Kidney epithelial cell (primary cell): Measurements from ENCODE around the gene ATP8A2. TPM values are rescaled to one million over a fixed set of nuclear protein-coding genes. Genes with fewer than 3 reads are reported as not detected.
"Not testable (repeated sequence)": the region's sequence is repeated elsewhere in the genome, so short reads cannot be mapped to it uniquely, and the experiment has no call there.

Source experiments
- DNase-seq: peaks from one replicate; pipeline ENCODE4 v3.0.0-alpha.2; 2010; ENCODE audit warnings: low read depth
- H3K27me3 ChIP-seq: 2 replicates; pipeline ENCODE4 v1.6.0; 2011; ENCODE audit warnings: low read length; ENCODE audit not compliant: control insufficient read depth, insufficient read depth
- H3K36me3 ChIP-seq: 2 replicates; pipeline ENCODE4 v1.5.1; 2011; ENCODE audit warnings: low read length; ENCODE audit not compliant: control insufficient read depth, insufficient read depth
- H3K4me3 ChIP-seq: 2 replicates; pipeline ENCODE4 v1.5.1; 2011; ENCODE audit warnings: low read depth, mild to moderate bottlenecking, control low read depth, low read length
- CTCF ChIP-seq: IDR thresholded peaks from 2 replicates; pipeline ENCODE4 v1.5.1; 2011; ENCODE audit warnings: mild to moderate bottlenecking, moderate library complexity, low read length, control low read depth, inconsistent platforms; ENCODE audit not compliant: insufficient read depth, poor library complexity, severe bottlenecking
- total RNA-seq: library from RNA; depleted of rRNA; stranded (reverse); fragments of >200 nt; gene quantifications from 2 replicates; pipeline ENCODE4 v1.2.3, GENCODE V29; 2015

Gene ATP8A2
- total RNA-seq, 1 donor from 2014 or later, result 3.8 TPM

GRCh38 chr13:25347151-25347550, 24.6 kb upstream of the ATP8A2 start:
- H3K36me3 ChIP-seq, result no peaks in the 10 kb centered on the region
- H3K4me3 ChIP-seq, result no peak overlapping the region
- no peaks in the 10 kb centered on the region for H3K27me3 ChIP-seq
- TF ChIP-seq CTCF, result no peak
- no peak for DNase-seq

DNA sequence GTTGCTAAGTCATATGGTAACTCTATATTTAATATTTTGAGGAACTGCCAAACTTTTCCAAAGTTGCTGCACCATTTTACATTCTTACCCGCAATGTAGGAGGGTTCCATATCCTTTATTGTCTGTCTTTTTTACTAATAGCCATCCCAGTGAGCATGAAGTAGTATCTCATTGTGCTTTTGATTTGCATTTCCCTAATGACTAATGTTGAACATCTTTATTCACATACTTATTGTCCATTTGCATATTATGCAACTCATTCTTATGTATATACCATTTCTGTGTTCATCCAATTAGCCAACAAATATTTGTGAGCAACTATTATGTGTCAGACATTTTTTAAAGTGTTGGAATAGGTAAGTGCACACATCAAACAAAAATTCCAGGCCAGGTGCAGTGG, 20.4 kb upstream of the ATP8A2 start:
- H3K36me3 ChIP-seq, result no peaks in the 10 kb centered on the region
- no peak overlapping the region for H3K4me3 ChIP-seq
- no peak for DNase-seq
- H3K27me3 ChIP-seq, result no peaks in the 10 kb centered on the region
- no peak for TF ChIP-seq CTCF

DNA sequence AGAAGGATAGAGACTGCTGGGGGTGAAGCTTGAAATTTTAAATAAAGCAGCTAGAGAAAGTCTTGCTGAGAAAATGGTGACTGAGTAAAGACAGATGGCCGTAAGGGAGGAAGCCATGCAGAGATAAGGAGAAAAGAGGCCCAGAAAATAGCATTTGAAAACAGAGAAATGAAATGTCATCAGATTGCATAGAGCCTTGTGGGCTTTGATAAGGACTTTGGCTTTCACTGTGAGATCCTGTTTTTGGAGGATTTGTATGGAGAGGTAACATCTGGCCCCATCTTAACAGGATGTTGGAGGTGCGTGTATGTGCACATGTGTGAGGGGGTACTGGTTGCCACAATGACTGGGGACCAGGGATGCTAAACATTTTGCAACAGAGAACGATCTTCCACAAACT, 19.5 kb upstream of the ATP8A2 start:
- no peak overlapping the region for H3K4me3 ChIP-seq
- H3K27me3 ChIP-seq, result no peaks in the 10 kb centered on the region
- no peak for TF ChIP-seq CTCF
- no peak for DNase-seq
- H3K36me3 ChIP-seq, result no peaks in the 10 kb centered on the region

- Histone ChIP-seq H3K36me3 (no peaks in the 10 kb centered on the region), H3K27me3 (no peaks in the 10 kb centered on the region), H3K4me3 (no peak overlapping the region)
- no peak for TF ChIP-seq CTCF
- no peak for DNase-seq
These were observed 19.0 kb upstream of the ATP8A2 start for GRCh38 chr13:25352806-25353205.

- no peak for DNase-seq
- no peak for TF ChIP-seq CTCF
- H3K36me3 ChIP-seq, result no peaks in the 10 kb centered on the region
- no peak overlapping the region for H3K4me3 ChIP-seq
- H3K27me3 ChIP-seq, result no peaks in the 10 kb centered on the region
These were observed 18.4 kb upstream of the ATP8A2 start for GRCh38 chr13:25353344-25353743.

GRCh38 chr13:25354377-25354776, 17.4 kb upstream of the ATP8A2 start:
- no peak for TF ChIP-seq CTCF
- no peak for DNase-seq
- no peaks in the 10 kb centered on the region for H3K27me3 ChIP-seq

DNA sequence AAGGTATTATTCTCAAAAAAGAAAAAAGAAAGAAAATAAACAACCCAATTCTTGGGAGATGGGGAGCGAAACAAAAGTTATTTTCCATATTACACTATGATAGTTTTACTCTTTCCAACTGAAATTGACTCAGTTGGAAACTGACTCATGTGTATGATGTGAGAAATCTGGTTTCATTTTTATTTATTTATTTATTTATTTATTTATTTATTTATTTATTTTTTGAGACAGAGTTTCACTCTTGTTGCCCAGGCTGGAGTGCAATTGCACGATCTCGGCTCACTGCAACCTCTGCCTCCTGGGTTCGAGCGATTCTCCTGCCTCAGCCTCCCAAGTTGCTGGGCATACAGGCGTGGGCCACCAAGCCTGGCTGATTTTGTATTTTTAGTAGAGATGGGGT, 11.3 kb upstream of the ATP8A2 start:
- H3K4me3 ChIP-seq, H3K36me3 ChIP-seq, H3K27me3 ChIP-seq, DNase-seq: not testable (repeated sequence)

More at GRCh38 chr13:25354377-25354776, 17.4 kb upstream of the ATP8A2 start:
- no peak overlapping the region for H3K4me3 ChIP-seq
- H3K36me3 ChIP-seq, result no peaks in the 10 kb centered on the region
